CD4-positive, alpha-beta memory T cell (primary cell): ENCODE results near the gene DLGAP4. TPM values are rescaled to one million over a fixed set of nuclear protein-coding genes. Genes with fewer than 3 reads are reported as not detected.

Experiments
- CTCF ChIA-PET: fragments of 350-600 bp; sonication (Branson Sonifier 250); formaldehyde crosslinking; loops from one replicate; lab custom pipeline; 2021; ENCODE audit warnings: inconsistent platforms; ENCODE audit not compliant: partially characterized antibody; lab: Charles Lee
- POLR2A ChIA-PET: fragments of 350-600 bp; sonication (Branson Sonifier 250); formaldehyde crosslinking; loops from one replicate; lab custom pipeline; 2021; ENCODE audit not compliant: partially characterized antibody; lab: Charles Lee
- DNase-seq, 5 donors: peaks; one replicate each; pipeline versions ENCODE4 v3.0.0 to v3.0.0-alpha.2; 2020 to 2022; ENCODE audit warnings: mixed read lengths in 1 of 5
- H3K27ac ChIP-seq: one replicate; pipeline ENCODE4 v1.7.0; 2013; ENCODE audit warnings: low read depth, low read length
- H3K27me3 ChIP-seq: 2 replicates; pipeline ENCODE4 v1.7.0; 2013; ENCODE audit warnings: mild to moderate bottlenecking, low read length, moderate library complexity; ENCODE audit not compliant: insufficient read depth
- H3K36me3 ChIP-seq: 2 replicates; pipeline ENCODE4 v1.7.0; 2013; ENCODE audit warnings: mild to moderate bottlenecking, low read length, moderate library complexity; ENCODE audit not compliant: insufficient read depth
- H3K4me1 ChIP-seq: 2 replicates; pipeline ENCODE4 v1.7.0; 2013; ENCODE audit warnings: mild to moderate bottlenecking, low read length, moderate library complexity; ENCODE audit not compliant: insufficient read depth
- H3K4me3 ChIP-seq, 2 donors: one replicate each; pipeline ENCODE4 v1.7.0; 2013; ENCODE audit warnings: low read length in 2 of 2, mild to moderate bottlenecking in 1 of 2
- H3K9me3 ChIP-seq, 2 donors: one replicate each; pipeline ENCODE4 v1.7.0; 2013; ENCODE audit warnings: low read length in 2 of 2, control low read depth in 1 of 2; ENCODE audit not compliant: control insufficient read depth in 1 of 2
- H3K27ac Mint-ChIP-seq, 7 donors: one replicate each; pipeline ENCODE4 v1.8.0; 2020 to 2021; ENCODE audit warnings: mixed read lengths in 7 of 7, mild to moderate bottlenecking in 6 of 7, inconsistent platforms in 3 of 7, moderate library complexity in 3 of 7
- H3K27me3 Mint-ChIP-seq, 2 donors: one replicate each; pipeline ENCODE4 v1.8.0; 2020 to 2021; ENCODE audit warnings: mixed read lengths in 2 of 2
- H3K36me3 Mint-ChIP-seq, 2 donors: one replicate each; pipeline ENCODE4 v1.8.0; 2020 to 2021; ENCODE audit warnings: mixed read lengths in 2 of 2, inconsistent platforms in 1 of 2, mild to moderate bottlenecking in 1 of 2
- H3K4me1 Mint-ChIP-seq, 4 donors: one replicate each; pipeline ENCODE4 v1.8.0; 2020 to 2021; ENCODE audit warnings: mixed read lengths in 4 of 4, mild to moderate bottlenecking in 1 of 4
- H3K4me3 Mint-ChIP-seq, 8 donors: one replicate each; pipeline ENCODE4 v1.8.0; 2020 to 2021; ENCODE audit warnings: mixed read lengths in 8 of 8, mild to moderate bottlenecking in 7 of 8, moderate library complexity in 6 of 8, inconsistent platforms in 3 of 8
- H3K9me3 Mint-ChIP-seq, 8 donors: one replicate each; pipeline ENCODE4 v1.8.0; 2020 to 2021; ENCODE audit warnings: mixed read lengths in 8 of 8, mild to moderate bottlenecking in 5 of 8, inconsistent platforms in 3 of 8, moderate library complexity in 1 of 8
- intact Hi-C: fragments of 100-400 bp; cut with micrococcal nuclease; formaldehyde crosslinking; loops from one replicate; pipeline ENCODE4 v1.15.1; 2023
- polyA plus RNA-seq, 2 donors: library from polyadenylated mRNA; unstranded; fragments of 300-500 nt; fragmentation: Illumina TruSeq; gene quantifications; one replicate each; pipeline ENCODE4 v1.2.3, GENCODE V29; 2021
- total RNA-seq, 2 experiments: library from RNA; stranded (reverse); gene quantifications; one replicate each; pipeline ENCODE4 v1.2.3, GENCODE V29; 2021

Gene DLGAP4
- total and polyA plus RNA-seq, 4 experiments from 2014 or later: 13.3 to 50.2 (median 31.0) TPM

GRCh38 chr20:36271639-36272546, 34.2 kb upstream of the DLGAP4 start:
- Mint-ChIP-seq H3K4me3 (no peak overlapping the region), H3K4me1 (no peaks in the 10 kb centered on the region), H3K27me3 (peaks cover 3 to 6% of the 10 kb centered on the region in 2 donors), H3K9me3 (no peaks in the 10 kb centered on the region), H3K36me3 (no peaks in the 10 kb centered on the region), H3K27ac (no peak overlapping the region)
- ChIA-PET CTCF (interaction anchor here (0.6 to 1.0 kb wide), 2 partner anchors 70 to 223 kb away, joined by 3 read pairs; no protein-coding TSS in a partner anchor), POLR2A (no interaction called here)
- H3K27ac ChIP-seq: no peak overlapping the region
- intact Hi-C loops: no loop called here
- H3K4me3 ChIP-seq: no peak overlapping the region
- no peaks in the 10 kb centered on the region for H3K4me1 ChIP-seq
- no peak for DNase-seq
- no peaks in the 10 kb centered on the region for H3K27me3 ChIP-seq
- no peaks in the 10 kb centered on the region for H3K9me3 ChIP-seq
- no peaks in the 10 kb centered on the region for H3K36me3 ChIP-seq

GRCh38 chr20:36272547-36273220, 33.5 kb upstream of the DLGAP4 start:
- H3K9me3 ChIP-seq: no peaks in the 10 kb centered on the region
- H3K4me3 ChIP-seq: no peak overlapping the region
- ChIA-PET POLR2A (no interaction called here), CTCF (interaction anchor here (0.6 to 1.0 kb wide), 2 partner anchors 166 to 222 kb away, joined by 3 to 6 read pairs; no protein-coding TSS in a partner anchor)
- H3K27me3 ChIP-seq: no peaks in the 10 kb centered on the region
- H3K4me1 Mint-ChIP-seq: no peaks in the 10 kb centered on the region
- H3K27ac Mint-ChIP-seq: no peak overlapping the region
- no peaks in the 10 kb centered on the region for H3K4me1 ChIP-seq
- no peaks in the 10 kb centered on the region for H3K36me3 ChIP-seq
- H3K27me3 Mint-ChIP-seq: peaks cover 3 to 9% of the 10 kb centered on the region in 2 donors
- intact Hi-C loops: no loop called here
- no peak overlapping the region for H3K4me3 Mint-ChIP-seq
- H3K9me3 Mint-ChIP-seq: no peaks in the 10 kb centered on the region
- H3K36me3 Mint-ChIP-seq: no peaks in the 10 kb centered on the region
- no peak overlapping the region for H3K27ac ChIP-seq
- DNase-seq: no peak

GRCh38 chr20:36273414-36274180, 32.5 kb upstream of the DLGAP4 start:
- H3K4me3 Mint-ChIP-seq: no peak overlapping the region
- Histone ChIP-seq H3K27ac (no peak overlapping the region), H3K36me3 (no peaks in the 10 kb centered on the region), H3K27me3 (no peaks in the 10 kb centered on the region), H3K4me1 (no peaks in the 10 kb centered on the region), H3K9me3 (no peaks in the 10 kb centered on the region), H3K4me3 (no peak overlapping the region)
- no peaks in the 10 kb centered on the region for H3K4me1 Mint-ChIP-seq
- H3K9me3 Mint-ChIP-seq: no peaks in the 10 kb centered on the region
- intact Hi-C loops: no loop called here
- ChIA-PET POLR2A (no interaction called here), CTCF (interaction anchor here (1.0 to 1.5 kb wide), 2 partner anchors 70 to 165 kb away, joined by 3 to 6 read pairs; no protein-coding TSS in a partner anchor)
- no peaks in the 10 kb centered on the region for H3K36me3 Mint-ChIP-seq
- peaks cover 6 to 15% of the 10 kb centered on the region in 2 donors for H3K27me3 Mint-ChIP-seq
- no peak for DNase-seq
- no peak overlapping the region for H3K27ac Mint-ChIP-seq

GRCh38 chr20:36274181-36274841, 31.8 kb upstream of the DLGAP4 start:
- Histone ChIP-seq H3K27ac (no peak overlapping the region), H3K4me3 (no peak overlapping the region), H3K36me3 (no peaks in the 10 kb centered on the region), H3K4me1 (no peaks in the 10 kb centered on the region), H3K9me3 (no peaks in the 10 kb centered on the region), H3K27me3 (no peaks in the 10 kb centered on the region)
- DNase-seq: no peak
- ChIA-PET CTCF (interaction anchor here (1.5 kb wide), 1 partner anchor 71 kb away, joined by 3 read pairs; no protein-coding TSS in a partner anchor), POLR2A (no interaction called here)
- peaks cover 6 to 15% of the 10 kb centered on the region in 2 donors for H3K27me3 Mint-ChIP-seq
- intact Hi-C loops: no loop called here
- no peaks in the 10 kb centered on the region for H3K9me3 Mint-ChIP-seq
- H3K36me3 Mint-ChIP-seq: no peaks in the 10 kb centered on the region
- H3K4me1 Mint-ChIP-seq: no peaks in the 10 kb centered on the region
- H3K27ac Mint-ChIP-seq: no peak overlapping the region
- H3K4me3 Mint-ChIP-seq: no peak overlapping the region

- peaks cover 6 to 19% of the 10 kb centered on the region in 2 donors for H3K27me3 Mint-ChIP-seq
- no peaks in the 10 kb centered on the region for H3K4me1 Mint-ChIP-seq
- H3K36me3 ChIP-seq: no peaks in the 10 kb centered on the region
- no peaks in the 10 kb centered on the region for H3K9me3 Mint-ChIP-seq
- DNase-seq: no peak
- ChIA-PET POLR2A (no interaction called here), CTCF (interaction anchor here (1.5 kb wide), 1 partner anchor 72 kb away, joined by 3 read pairs; no protein-coding TSS in a partner anchor)
- H3K4me3 ChIP-seq: no peak overlapping the region
- intact Hi-C loops: no loop called here
- no peaks in the 10 kb centered on the region for H3K27me3 ChIP-seq
- H3K36me3 Mint-ChIP-seq: no peaks in the 10 kb centered on the region
- H3K27ac ChIP-seq: no peak overlapping the region
- no peaks in the 10 kb centered on the region for H3K4me1 ChIP-seq
- no peak overlapping the region for H3K27ac Mint-ChIP-seq
- no peaks in the 10 kb centered on the region for H3K9me3 ChIP-seq
- H3K4me3 Mint-ChIP-seq: no peak overlapping the region
Observed at GRCh38 chr20:36275011-36275410, 31.1 kb upstream of the DLGAP4 start.

- no peaks in the 10 kb centered on the region for H3K9me3 ChIP-seq
- intact Hi-C loops: no loop called here
- DNase-seq: no peak
- no peaks in the 10 kb centered on the region for H3K4me1 ChIP-seq
- H3K27ac ChIP-seq: no peak overlapping the region
- CTCF ChIA-PET: interaction anchor here (0.6 to 1.5 kb wide), 2 partner anchors 72 to 163 kb away, joined by 3 read pairs; no protein-coding TSS in a partner anchor
- H3K36me3 ChIP-seq: no peaks in the 10 kb centered on the region
- H3K36me3 Mint-ChIP-seq: no peaks in the 10 kb centered on the region
- peaks cover 9 to 23% of the 10 kb centered on the region in 2 donors for H3K27me3 Mint-ChIP-seq
- no peaks in the 10 kb centered on the region for H3K27me3 ChIP-seq
- peaks cover 0 to 2% (median 0%) of the 10 kb centered on the region in 8 donors for H3K9me3 Mint-ChIP-seq
- no peaks in the 10 kb centered on the region for H3K4me1 Mint-ChIP-seq
- H3K4me3 Mint-ChIP-seq: no peak overlapping the region
- no peak overlapping the region for H3K4me3 ChIP-seq
- POLR2A ChIA-PET: no interaction called here
- H3K27ac Mint-ChIP-seq: no peak overlapping the region
Observed at GRCh38 chr20:36275441-36276189, 30.5 kb upstream of the DLGAP4 start.
